Thyroid gland (tissue), 4 donors: ENCODE results near the gene SLC5A3.

Source experiments
- POLR2A ChIP-seq, 2 donors: fragments of 450-650 bp; IDR thresholded peaks; one replicate each; pipeline ENCODE4 v1.6.1; 2017; ENCODE audit warnings: antibody characterized with exemption in 2 of 2, mild to moderate bottlenecking in 2 of 2, moderate library complexity in 1 of 2
- TF ChIP-seq, protein P1 (sequence below), 6 experiments: fragments of 200-600 bp in 3 of 6; fragments of 450-650 bp in 3 of 6; sonication (generic) in 3 of 6; IDR thresholded peaks; one replicate each; pipeline ENCODE4 v1.5.1; 2016 to 2019; ENCODE audit warnings: antibody characterized with exemption in 6 of 6, mild to moderate bottlenecking in 2 of 6, inconsistent platforms in 1 of 6, moderate library complexity in 1 of 6

DNA sequence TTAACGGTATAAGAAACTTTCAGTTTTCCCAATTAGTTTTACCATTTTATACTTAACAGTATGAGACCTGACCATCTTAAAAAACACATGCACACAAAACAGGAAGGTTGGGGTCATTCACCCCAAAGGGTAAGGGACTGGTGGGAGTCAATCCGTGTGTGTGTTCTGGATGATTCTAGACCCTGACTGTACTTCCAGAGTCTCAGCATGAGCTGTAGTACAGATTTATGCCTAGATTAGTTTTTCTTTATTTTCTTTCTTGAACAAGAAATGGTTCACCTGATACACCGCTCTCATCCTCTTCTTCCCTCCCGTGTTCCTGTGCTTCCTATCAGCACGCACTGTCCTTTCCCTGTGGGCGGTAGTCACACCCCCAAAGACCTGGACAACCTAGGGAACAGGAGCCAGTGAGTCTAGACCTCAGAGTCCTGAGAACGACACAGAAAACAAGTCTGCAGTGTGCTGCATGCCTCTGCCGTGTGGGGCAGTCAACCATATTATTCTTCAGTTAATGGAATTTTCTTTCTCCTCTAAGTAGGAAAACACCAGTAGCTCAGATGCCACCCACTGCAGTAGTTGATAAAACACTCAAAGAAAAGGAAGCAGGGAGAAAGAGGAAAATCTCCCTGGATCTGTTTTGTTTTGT lies 38.9 kb upstream of the SLC5A3 start:
- TF ChIP-seq, protein P1, sequence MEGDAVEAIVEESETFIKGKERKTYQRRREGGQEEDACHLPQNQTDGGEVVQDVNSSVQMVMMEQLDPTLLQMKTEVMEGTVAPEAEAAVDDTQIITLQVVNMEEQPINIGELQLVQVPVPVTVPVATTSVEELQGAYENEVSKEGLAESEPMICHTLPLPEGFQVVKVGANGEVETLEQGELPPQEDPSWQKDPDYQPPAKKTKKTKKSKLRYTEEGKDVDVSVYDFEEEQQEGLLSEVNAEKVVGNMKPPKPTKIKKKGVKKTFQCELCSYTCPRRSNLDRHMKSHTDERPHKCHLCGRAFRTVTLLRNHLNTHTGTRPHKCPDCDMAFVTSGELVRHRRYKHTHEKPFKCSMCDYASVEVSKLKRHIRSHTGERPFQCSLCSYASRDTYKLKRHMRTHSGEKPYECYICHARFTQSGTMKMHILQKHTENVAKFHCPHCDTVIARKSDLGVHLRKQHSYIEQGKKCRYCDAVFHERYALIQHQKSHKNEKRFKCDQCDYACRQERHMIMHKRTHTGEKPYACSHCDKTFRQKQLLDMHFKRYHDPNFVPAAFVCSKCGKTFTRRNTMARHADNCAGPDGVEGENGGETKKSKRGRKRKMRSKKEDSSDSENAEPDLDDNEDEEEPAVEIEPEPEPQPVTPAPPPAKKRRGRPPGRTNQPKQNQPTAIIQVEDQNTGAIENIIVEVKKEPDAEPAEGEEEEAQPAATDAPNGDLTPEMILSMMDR (IDR thresholded peaks at IDR 0.05): peak in 4 of 6 experiments; percentile 20 to 38 (median 28)
- TF ChIP-seq POLR2A (IDR thresholded peaks at IDR 0.05): peak in 1 of 2 donors; percentile 72
